DND-41 (cell line): Measurements from ENCODE around the gene MRTFA.

ENCODE experiments used
- CTCF ChIP-seq: IDR thresholded peaks from 2 replicates; pipeline ENCODE4 v1.5.1; 2012; ENCODE audit warnings: borderline replicate concordance, low read length, moderate library complexity, mild to moderate bottlenecking; ENCODE audit not compliant: poor library complexity, severe bottlenecking; ENCODE audit errors: extremely low read depth
- EZH2 ChIP-seq: IDR thresholded peaks from 3 replicates; pipeline ENCODE4 v1.6.1; 2012; ENCODE audit warnings: borderline replicate concordance, low read depth, mild to moderate bottlenecking, moderate library complexity, low read length, inconsistent platforms; ENCODE audit not compliant: severe bottlenecking

- TF ChIP-seq CTCF: no peak
- TF ChIP-seq EZH2: no peak
Measured at GRCh38 chr22:40434745-40435144, 201.8 kb downstream of the MRTFA start.
